GM18502 (cell line): ENCODE data around the gene ZCCHC24.

Experiments
- ATAC-seq: cut with Tn5 transposase; IDR thresholded peaks from one replicate; pipeline ENCODE4 v1.9.1; 2021; ENCODE audit warnings: mild to moderate bottlenecking; ENCODE audit not compliant: unreplicated experiment, poor library complexity

ZCCHC24 gene

DNA sequence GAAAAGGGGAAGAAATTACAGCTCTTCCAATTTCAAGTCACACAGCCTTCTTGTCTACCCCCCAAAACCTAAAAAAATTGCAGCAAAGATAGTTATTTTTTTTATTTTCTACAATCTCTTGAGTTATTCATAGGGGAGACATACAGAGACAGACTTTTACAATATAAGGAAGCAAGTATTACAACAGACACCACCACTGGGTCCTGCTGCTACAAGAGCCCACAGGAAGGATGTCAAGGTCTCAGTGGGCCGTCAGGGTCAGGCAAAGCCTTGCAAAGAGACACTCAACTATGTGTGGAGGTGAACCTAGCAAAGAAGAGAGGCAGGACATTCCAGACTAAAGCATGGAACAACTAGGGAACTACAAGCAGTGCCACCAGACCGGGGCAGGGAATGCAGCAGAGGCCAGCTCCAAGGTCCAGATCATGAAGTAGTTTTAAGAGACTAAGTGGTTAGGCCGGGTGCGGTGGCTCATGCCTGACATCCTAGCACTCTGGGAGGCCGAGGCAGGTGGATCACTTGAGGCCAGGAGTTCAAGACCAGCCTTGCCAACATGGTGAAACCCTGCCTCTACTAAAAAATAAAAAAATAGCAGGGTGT lies 28.2 kb upstream of the ZCCHC24 start:
- ATAC-seq: no peak

DNA sequence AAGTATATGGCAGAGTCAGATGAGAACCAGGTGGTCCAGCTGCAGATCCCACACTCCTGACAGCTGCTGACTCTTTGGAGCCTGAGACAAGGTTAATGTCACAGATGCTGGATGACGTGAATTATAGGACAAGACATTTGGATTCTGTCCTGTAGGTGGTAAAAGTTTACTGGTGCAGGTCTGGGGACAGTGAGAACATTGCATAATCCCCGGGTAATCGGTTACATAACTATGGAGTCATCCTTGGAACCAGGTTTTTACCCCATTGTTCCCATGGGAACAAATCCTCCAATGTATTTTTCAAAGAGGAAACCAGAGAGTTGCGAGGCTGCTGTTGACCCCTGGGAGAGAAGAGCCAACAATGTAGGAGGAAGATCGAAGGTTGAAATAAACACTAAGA lies 27.5 kb upstream of the ZCCHC24 start:
- ATAC-seq: no peak

DNA sequence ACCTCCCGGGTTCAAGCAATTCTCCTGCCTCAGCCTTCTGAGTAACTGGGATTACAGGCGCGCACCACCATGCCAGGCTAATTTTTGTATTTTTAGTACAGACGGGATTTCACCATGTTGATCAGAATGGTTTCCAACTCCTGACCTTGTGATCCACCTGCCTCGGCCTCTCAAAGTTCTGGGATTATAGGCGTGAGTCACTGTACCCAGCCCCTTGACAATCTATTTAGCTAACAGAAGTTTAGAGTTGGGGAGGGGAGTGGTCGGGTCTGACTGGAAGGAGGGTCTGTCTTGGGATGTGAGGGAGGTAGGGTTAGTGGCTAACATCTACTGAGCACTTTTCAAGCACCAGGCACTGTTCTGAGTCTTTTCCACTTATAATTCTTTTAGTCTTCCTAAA lies 27.0 kb upstream of the ZCCHC24 start:
- ATAC-seq: no peak

DNA sequence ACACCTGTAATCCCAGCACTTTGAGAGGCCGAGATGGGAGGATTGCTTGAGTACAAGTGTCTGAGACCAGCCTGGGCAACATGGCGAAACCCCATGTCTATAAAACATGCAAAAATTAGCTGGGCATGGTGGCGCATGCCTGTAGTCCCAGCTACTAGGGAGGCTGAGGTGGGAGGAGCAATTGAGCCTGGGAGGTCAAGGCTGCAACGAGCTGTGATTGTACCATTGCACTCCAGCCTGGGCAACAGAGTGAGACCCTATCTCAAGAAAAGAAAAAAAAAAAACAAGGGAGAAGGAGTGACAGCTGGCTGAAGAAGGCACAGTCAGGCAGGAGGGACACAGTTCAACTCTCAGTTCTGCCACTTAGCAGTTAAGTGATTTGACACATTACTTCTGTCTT lies 26.4 kb upstream of the ZCCHC24 start:
- ATAC-seq: no peak

DNA sequence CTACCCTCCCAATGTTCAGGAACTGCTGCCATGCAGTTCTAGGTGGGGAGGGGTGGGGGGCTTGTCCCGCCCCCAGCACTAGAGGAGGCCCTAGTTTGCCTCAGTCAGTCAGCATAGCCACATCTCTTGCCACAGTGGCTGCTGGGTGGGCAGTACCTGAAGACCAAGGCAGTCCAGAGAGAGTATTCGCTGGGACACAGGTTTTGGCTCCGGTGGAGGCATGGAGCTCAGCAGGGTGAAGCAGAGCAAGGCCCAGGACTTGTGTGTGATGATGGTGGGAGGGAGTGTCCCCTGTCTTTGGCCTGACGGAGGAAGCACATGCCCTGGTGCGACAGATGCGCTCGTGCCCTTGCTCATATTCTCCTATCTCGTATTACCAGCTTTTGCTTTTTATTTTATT lies 24.7 kb upstream of the ZCCHC24 start:
- no peak for ATAC-seq

DNA sequence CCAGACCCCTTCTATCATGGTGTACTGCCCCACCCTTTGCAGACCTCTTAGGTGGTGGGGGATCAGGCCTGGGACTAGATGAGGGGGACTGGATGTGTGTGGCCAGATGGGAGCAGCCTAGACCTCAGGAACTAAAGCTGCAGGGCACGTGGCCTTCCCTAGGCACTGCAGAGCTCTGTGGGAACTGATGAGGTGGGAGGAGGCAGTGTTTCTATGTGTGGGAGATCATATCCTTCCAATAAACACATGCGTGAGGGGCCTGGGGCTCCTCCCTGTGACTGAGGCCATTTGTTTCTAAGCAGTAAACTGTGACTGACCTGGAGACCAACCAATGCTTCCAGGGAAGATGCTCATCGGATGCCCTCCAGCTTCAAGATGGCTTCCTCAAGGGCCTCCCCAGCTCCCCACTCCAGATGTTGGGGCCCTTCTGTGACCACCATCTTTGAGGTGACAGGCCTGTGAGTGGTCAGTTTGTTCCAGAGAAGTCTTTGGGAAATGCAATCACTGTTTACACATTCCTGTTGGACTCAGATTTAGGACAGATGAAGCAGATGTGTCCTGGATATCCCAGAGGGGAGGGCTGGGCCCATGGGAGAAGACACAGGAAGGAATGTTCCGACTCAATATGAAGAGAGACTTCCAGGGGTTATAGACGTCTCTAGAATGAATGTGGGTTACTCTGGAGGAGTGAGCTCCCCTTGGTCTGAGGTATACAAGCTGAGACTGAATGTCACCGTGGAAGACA lies 23.6 kb upstream of the ZCCHC24 start:
- ATAC-seq: no peak

DNA sequence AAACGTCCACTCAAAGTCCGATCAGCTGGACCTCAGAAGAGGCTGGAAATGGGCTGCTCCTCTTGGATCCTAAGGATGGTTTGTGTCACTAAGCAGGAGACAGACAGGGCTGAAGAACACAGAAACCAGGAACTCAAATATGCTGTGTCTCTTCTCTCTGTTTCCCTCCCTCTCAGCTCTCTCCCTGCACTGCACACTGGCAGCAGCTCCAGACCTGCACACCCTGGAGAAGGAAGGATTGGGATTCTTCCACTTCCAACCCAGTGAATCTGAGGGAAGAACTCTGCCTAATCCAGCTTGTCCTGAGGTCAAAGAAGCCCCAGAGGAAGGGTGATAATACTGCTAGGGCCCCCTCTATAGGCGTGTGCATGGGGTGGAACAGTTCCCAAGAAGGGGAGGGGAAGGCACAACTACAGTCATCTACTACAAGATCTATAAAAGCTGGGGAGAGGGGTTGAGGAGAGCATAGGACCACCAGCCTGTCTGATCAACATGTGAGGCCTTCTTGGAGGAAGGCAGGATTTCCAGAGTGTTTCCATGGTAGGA lies 22.7 kb upstream of the ZCCHC24 start:
- no peak for ATAC-seq

DNA sequence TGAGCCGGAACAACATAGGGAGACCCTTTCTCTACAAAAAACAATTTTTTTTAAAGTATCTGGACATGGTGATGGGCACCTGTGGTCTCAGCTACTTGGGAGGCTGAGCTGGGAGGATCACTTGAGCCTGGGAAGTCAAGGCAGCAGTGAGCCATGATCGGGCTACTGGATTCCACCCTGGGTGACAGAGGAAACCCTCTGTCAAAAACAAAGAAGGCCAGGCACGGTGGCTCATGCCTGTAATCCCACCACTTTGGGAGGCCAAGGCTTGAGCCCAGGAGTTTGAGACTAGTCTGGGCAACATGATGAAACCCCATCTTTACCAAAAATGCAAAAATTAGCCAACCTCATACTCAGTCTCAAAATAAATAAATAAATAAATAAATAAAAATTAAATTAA lies 19.9 kb upstream of the ZCCHC24 start:
- no peak for ATAC-seq

DNA sequence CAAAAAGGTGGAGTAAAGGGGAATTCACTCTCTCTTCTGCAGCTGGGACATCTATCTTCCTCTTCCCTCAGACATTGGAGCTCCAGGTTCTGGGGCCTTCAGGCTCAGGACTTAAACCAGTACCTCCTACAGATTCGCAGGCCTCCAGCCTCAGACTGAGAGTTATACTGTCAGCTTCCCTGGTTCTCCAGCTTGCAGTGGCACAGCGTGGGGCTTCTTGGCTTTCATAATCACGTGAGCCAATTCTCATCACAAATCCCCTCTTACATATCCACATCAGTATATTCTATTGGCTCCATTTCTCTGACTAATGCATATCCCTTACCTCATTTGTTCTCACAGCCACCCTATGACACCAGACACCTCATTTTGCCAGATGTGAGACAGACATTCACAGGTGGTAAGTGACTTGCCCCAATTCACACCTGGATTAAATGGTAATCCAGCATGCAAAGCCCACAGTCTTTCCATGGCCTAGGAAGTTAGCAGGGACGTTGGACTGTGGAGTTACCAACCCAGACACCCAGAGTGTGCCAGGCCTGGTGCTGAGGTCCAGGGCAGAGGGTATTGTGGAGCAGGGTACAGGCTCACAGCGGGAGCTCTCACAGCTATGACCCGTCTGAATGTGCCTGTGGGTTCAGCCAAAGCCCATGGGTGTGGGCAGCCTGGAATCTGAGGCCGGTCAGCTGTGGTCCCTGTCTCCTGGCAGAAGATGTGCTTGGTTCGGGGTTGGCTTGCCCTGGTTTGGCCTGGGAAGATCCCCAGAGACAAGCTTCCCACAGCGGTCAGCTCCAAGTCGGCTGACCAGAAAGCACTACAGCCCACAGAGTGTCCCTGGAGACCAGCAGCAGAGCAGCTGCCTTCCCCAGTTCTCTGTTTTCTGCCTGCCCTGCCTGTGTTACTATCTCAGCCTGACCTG lies 18.4 kb upstream of the ZCCHC24 start:
- no peak for ATAC-seq

DNA sequence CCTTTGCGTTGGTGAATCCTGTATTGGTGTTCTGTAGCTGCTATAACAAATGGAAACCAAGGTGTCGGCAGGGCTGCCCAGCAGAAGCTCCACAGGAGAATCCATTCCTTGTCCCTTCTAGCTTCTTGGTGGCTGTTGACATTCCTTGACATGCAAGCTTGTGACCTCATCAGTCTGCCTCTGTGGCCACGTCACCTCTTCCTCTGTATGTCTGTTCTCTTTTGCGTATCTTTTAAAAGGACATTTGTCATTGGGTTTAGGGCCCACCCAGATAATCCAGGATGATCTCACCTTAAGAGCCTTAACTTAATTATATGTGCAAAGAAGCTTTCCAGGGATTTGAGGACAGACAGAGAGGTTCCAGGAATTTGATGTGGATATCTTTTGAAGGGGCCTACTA lies 15.3 kb upstream of the ZCCHC24 start:
- no peak for ATAC-seq

DNA sequence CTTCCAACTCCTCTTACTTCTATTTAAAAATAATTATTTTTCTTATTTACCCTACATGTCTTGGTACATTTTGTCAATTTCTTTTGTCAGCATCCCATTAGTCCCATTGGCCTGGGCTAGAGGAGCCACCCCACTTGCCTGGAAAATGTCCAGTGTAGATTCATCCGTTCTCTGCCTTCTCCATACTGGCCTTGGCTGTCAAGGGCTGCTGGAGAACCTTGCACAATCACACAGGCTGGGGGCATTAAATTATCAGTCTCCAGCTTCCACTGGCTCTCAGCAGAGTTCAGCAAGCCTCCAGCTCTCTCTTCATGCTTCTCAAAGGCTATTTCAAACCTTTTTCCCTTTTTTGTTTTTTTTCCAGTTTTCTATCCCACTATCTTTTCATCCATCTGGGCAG lies 13.8 kb upstream of the ZCCHC24 start:
- ATAC-seq: no peak

- no peak for ATAC-seq
Measured at GRCh38 chr10:79458483-79458882, 13.1 kb upstream of the ZCCHC24 start.

DNA sequence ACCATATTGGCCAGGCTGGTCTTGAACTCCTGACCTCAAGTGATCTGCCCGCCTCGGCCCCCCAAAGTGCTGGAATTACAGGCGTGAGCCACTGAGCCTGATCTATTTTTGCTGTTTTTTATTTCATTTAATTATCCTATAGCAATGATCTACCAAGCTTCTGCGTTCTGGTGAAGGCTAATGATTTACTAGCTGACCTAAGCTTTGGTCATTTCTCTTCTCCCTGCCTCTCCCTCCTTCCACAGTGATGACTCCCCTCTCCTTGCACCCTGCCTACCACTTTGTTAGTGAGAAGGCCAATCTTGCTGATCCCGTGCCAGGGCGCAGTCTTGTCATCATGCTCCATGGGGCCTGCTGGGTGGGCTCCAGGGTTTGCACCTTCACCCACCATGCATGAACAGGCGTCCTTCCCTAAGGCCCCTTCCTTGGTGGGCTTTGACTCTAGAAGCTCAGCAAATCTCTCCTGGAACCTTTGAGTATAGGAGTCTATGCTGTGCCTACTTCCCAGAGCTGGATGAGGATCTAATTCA lies 11.9 kb upstream of the ZCCHC24 start:
- no peak for ATAC-seq

DNA sequence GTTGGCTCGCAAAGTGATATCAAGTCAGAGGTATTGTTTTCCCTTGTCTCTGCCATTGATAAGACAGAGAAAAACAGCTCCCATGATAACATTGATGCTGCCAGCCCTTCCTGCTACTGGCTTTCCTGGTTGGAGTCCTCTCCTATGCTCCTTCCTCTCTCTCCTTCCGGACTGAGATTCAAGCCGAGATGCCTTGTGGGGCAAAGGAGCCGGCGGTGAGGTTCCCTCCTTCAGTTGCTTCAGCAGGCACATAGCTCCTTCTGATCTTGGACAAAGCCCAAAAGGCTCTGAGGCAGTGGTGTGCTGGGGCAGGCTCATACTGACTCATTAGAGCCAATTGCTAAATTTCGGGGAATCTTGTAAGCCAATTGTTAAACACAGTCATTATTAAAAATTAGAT lies 8.8 kb upstream of the ZCCHC24 start:
- no peak for ATAC-seq

GRCh38 chr10:79453392-79453791 lies 8.0 kb upstream of the ZCCHC24 start:
- no peak for ATAC-seq

- no peak for ATAC-seq
Measured at GRCh38 chr10:79452174-79452611, 6.8 kb upstream of the ZCCHC24 start.

GRCh38 chr10:79451046-79451699 lies 5.7 kb upstream of the ZCCHC24 start:
- no peak for ATAC-seq

- ATAC-seq: no peak
Measured at GRCh38 chr10:79449181-79450146, 4.0 kb upstream of the ZCCHC24 start.

DNA sequence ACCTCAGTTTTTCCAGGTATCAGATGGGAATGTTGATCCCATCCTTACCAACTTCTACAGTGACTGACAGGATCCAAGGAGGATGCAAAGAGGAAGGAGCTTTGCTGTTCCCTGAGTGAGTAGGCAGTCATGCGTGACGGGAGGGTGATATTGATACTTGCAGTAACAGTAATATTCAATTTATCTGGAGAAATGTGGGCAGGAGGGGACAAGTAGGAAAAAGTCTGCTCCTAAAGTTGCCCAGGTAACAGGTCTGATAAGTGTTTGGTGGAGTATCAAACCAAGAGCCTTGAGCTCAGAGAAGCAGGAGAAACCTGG lies 3.3 kb upstream of the ZCCHC24 start:
- no peak for ATAC-seq
